Astrocyte of the spinal cord (primary cell): ENCODE data around the gene SLC34A1.
A peak's percentile ranks its signal among the peaks of the same experiment; 100 is the strongest.

Source experiments
- DNase-seq: peaks from one replicate; pipeline ENCODE4 v3.0.0; 2011; ENCODE audit warnings: low read depth, low spot score
- H3K4me3 ChIP-seq: 2 replicates; pipeline ENCODE4 v1.5.1; 2011; ENCODE audit warnings: low read depth, mild to moderate bottlenecking, low read length, moderate library complexity
- in situ Hi-C: cut with HindIII; loops from 2 replicates; pipeline ENCODE4 v1.10.0; 2017; ENCODE audit warnings: low sequenced_read_pairs
- TF ChIP-seq, protein P1 (sequence below): IDR thresholded peaks from 2 replicates; pipeline ENCODE4 v1.5.1; 2012; ENCODE audit warnings: low read depth, mild to moderate bottlenecking, low read length, inconsistent platforms

SLC34A1 gene

DNA sequence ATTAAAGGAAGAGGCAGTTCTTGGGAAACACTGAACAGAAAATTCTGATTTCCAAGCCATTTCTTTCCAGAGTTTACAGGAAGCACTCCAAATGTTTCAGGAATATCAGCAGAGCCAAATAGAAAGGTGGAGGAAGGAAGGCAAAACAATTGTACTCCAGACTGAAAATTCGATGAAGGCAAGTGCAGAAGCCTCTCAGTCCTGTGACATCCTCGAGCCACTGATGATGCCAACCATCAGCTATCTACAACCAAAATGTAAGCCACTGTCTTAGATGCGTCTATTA lies 34.9 kb upstream of the SLC34A1 start:
- no peak for DNase-seq
- H3K4me3 ChIP-seq, result no peak overlapping the region
- TF ChIP-seq, protein P1, sequence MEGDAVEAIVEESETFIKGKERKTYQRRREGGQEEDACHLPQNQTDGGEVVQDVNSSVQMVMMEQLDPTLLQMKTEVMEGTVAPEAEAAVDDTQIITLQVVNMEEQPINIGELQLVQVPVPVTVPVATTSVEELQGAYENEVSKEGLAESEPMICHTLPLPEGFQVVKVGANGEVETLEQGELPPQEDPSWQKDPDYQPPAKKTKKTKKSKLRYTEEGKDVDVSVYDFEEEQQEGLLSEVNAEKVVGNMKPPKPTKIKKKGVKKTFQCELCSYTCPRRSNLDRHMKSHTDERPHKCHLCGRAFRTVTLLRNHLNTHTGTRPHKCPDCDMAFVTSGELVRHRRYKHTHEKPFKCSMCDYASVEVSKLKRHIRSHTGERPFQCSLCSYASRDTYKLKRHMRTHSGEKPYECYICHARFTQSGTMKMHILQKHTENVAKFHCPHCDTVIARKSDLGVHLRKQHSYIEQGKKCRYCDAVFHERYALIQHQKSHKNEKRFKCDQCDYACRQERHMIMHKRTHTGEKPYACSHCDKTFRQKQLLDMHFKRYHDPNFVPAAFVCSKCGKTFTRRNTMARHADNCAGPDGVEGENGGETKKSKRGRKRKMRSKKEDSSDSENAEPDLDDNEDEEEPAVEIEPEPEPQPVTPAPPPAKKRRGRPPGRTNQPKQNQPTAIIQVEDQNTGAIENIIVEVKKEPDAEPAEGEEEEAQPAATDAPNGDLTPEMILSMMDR, result no peak
- in situ Hi-C loops, result no loop called here

DNA sequence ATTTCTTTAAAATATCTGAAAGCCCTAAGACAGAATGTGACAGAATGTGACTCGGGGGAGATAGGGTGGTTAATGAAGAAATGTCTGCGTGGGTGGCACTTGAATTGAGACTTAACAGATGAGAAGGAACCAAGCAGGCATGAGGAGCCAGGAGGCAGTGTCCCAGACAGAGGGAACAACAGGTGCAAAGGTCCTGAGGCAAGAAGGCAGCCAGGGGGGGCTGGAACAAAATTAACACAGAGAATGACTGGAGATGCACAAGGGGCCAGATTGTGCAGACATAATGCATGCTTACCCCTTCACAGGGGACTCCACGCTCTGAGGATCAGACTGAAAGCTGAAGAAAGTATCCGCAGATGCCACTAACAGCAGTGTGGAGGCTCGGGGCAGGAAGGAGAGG lies 34.5 kb upstream of the SLC34A1 start:
- TF ChIP-seq, protein P1, result no peak
- H3K4me3 ChIP-seq, result no peak overlapping the region
- no peak for DNase-seq
- in situ Hi-C loops, result no loop called here

DNA sequence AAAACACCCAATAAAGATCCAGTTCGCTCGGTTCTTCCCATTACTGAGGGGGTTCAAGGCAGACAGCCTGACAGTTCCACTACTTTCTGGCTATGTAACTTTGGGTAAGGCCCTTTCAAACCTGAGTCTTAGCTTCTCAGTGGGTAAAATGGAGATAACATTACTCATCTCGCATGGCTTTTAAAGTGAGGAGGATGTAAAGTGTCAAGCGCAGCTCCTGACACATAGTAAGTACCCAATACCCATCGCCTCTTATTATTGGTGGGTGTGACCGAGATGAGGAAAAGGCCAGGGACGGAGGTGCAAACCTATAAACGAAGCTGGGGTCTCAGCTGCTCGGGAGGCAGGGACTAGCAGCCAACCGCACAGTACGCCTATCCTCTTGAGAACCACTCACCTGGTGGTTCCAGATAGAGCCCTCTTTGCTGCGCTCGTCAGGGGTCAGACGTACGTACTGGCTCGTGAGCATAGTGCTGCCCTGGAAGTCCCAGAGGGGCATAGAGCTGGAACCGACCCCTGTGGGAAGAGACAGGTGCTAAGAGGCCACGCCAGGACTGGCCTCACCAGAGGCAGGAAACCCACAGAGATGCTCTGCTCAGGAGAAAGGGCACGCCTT lies 33.4 kb upstream of the SLC34A1 start:
- DNase-seq, result no peak
- in situ Hi-C loops, result no loop called here
- peak overlapping the region; percentile 83 for H3K4me3 ChIP-seq
- TF ChIP-seq, protein P1, result no peak

DNA sequence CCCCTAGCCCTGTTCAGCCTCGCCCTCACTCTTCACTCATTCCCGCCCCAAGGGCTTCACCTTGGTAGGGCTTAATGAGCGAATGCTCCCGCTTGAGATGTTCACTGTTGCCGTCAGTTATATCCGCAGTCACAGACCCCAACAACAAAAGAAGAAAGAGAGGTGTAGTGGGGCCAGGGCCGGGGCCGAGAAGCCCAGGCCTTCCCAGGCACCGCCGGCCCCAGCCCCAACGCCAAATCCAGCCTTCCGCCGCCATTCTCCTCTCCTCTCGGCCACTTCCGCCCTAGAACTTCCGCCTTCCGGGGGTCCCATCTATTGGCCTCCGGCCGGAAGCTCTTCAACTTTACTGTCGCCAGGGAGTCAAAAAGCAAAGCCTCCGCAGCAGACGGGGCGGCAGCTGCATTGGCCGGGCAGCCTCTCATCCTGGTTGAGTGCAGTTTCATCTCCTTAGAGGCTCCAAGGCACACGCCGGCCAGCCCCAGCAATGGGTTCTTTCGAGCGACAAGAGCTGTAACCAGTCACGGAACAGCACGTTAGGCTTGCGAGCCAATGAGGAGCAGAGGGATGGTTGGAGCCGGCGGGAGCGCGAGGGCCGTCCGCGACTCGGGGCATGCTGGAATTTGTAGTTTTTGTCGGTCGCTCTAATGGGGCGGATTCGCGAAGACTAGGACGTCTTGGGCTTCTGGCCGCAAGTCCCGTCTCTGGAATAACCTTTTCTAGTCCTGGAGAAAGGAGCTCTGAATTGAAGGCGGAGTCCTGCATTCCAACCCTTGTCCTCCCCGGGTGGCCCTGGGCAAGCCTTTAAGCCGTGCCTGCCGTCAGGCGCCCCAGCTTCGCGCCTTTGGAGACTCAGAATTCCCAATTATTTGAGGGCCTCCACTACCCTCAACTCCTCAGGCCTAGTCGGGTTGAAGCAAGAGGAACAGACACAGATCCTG lies 32.6 kb upstream of the SLC34A1 start, which contains the start of gene LMAN2:
Gene LMAN2, minus strand, starts transcription at position 277 of the 938 bp plus-strand sequence. Its CDS starts 21 bp downstream, at position 256.
- in situ Hi-C loops, result no loop called here
- DNase-seq, result peak; percentile 96
- peak within 1 kb of the TSS; percentile 83 for H3K4me3 ChIP-seq
- TF ChIP-seq, protein P1, result no peak

DNA sequence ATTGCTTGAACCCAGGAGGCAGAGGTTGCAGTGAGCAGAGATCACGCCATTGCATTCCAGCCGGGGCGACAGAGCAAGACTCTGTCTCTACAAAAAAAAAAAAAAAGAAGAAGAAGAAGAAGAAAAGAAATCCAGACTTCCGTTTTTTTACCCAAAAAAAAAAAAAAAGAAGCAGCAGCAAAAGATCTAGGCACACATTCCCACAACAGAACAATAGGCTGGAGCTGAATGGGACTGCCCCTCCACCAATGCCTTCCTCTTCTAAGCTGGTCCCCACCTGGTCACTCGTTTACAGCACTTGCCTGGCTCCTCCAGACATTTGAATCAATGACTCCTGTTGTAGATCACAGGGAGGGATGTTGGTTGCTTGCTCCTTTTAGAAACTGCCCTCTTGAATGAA lies 31.1 kb upstream of the SLC34A1 start:
- no peak for DNase-seq
- TF ChIP-seq, protein P1, result no peak
- in situ Hi-C loops, result no loop called here
- no peak overlapping the region for H3K4me3 ChIP-seq

DNA sequence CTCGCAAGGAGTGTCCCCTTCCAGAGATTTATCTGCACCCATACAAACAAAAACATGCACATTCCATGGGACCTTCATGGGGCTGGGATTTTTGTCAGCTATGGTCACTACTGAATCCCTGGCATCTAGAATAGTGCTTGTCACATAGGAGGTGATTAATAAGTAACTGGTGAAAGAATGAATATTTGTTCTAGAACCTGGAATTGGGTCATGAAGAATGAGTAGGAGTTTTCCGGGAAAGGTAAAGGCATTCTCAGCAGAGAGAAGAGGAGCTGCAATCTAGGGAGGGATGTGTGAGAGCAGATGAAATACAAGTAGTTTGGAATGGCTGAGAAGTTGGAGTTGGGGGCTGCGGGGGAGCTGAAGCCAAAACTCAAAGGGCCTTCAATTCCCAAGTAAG lies 30.0 kb upstream of the SLC34A1 start:
- TF ChIP-seq, protein P1, result no peak
- H3K4me3 ChIP-seq, result no peak overlapping the region
- in situ Hi-C loops, result no loop called here

More for the DNA sequence above, 30.0 kb upstream of the SLC34A1 start:
- no peak for DNase-seq
